A673 (cell line): ENCODE results near the gene RNF123. TPM values are rescaled to one million over a fixed set of nuclear protein-coding genes. Genes with fewer than 3 reads are reported as not detected.

Experiments used
- BruUV-seq: library from RNA; stranded (reverse); fragments of 400-500 nt; replicated peaks from 2 replicates; lab custom pipeline; 2021; lab: Mats Ljungman, UMichigan
- CTCF ChIA-PET: fragments of 300-600 bp; sonication (Branson Sonifier 250); formaldehyde crosslinking; loops from one replicate; lab custom pipeline; 2022; ENCODE audit warnings: antibody characterized with exemption; lab: Charles Lee
- POLR2A ChIA-PET: fragments of 300-600 bp; sonication (Branson Sonifier 250); formaldehyde crosslinking; loops from one replicate; lab custom pipeline; 2022; ENCODE audit warnings: antibody characterized with exemption; ENCODE audit not compliant: low non-redundant PET; lab: Charles Lee
- DNase-seq: peaks from one replicate; pipeline ENCODE4 v3.0.0-alpha.2; 2015; ENCODE audit warnings: low spot score
- H3K27ac ChIP-seq: fragments of 200-600 bp; sonication (generic); 2 replicates; pipeline ENCODE4 v1.5.1; 2016; ENCODE audit warnings: mixed run types, low read depth, mild to moderate bottlenecking, mixed read lengths, antibody characterized with exemption, low read length; ENCODE audit not compliant: poor library complexity, severe bottlenecking
- H3K27me3 ChIP-seq: fragments of 200-600 bp; sonication (generic); replicated peaks from 2 replicates; pipeline ENCODE4 v1.6.1; 2017; ENCODE audit warnings: mixed run types, low read depth, mild to moderate bottlenecking, mixed read lengths, antibody characterized with exemption, low read length; ENCODE audit not compliant: insufficient read depth, poor library complexity
- H3K36me3 ChIP-seq: fragments of 200-600 bp; sonication (generic); 2 replicates; pipeline ENCODE4 v1.6.1; 2016; ENCODE audit warnings: mixed run types, mild to moderate bottlenecking, mixed read lengths, antibody characterized with exemption, low read length; ENCODE audit not compliant: insufficient read depth, poor library complexity, severe bottlenecking
- H3K4me1 ChIP-seq: fragments of 200-600 bp; sonication (generic); 2 replicates; pipeline ENCODE4 v1.6.1; 2017; ENCODE audit warnings: mixed run types, mild to moderate bottlenecking, mixed read lengths, antibody characterized with exemption, low read length; ENCODE audit not compliant: insufficient read depth, poor library complexity, severe bottlenecking
- H3K4me3 ChIP-seq: fragments of 200-600 bp; sonication (generic); 2 replicates; pipeline ENCODE4 v1.5.1; 2016; ENCODE audit warnings: low read depth, mixed run types, mild to moderate bottlenecking, mixed read lengths, low read length; ENCODE audit not compliant: poor library complexity, severe bottlenecking
- H3K9me3 ChIP-seq: fragments of 200-600 bp; sonication (generic); 2 replicates; pipeline ENCODE4 v1.6.1; 2016; ENCODE audit warnings: mixed run types, low read depth, mild to moderate bottlenecking, mixed read lengths, antibody characterized with exemption, low read length; ENCODE audit not compliant: poor library complexity, severe bottlenecking
- EZH2 ChIP-seq: fragments of 200-600 bp; sonication (generic); IDR thresholded peaks from 2 replicates; pipeline ENCODE4 v1.6.1; 2017; ENCODE audit warnings: borderline replicate concordance, low read depth, mild to moderate bottlenecking, mixed read lengths, antibody characterized with exemption, low read length; ENCODE audit not compliant: poor library complexity, severe bottlenecking
- intact Hi-C: fragments of 100-400 bp; cut with micrococcal nuclease; formaldehyde crosslinking; loops from one replicate; pipeline ENCODE4 v1.10.0; 2022; ENCODE audit not compliant: unreplicated experiment
- total RNA-seq: library from RNA; stranded (reverse); gene quantifications from 2 replicates; pipeline ENCODE4 v1.2.3, GENCODE V29; 2021
- TF ChIP-seq, protein P1 (sequence below): fragments of 300-800, 200-600 bp; sonication (generic); conservative IDR thresholded peaks from 2 replicates; pipeline ENCODE4 v1.5.1; 2017; ENCODE audit warnings: low read depth, mild to moderate bottlenecking, antibody characterized with exemption, low read length, moderate library complexity, mixed read lengths

The RNF123 gene
- total RNA-seq, 1 experiment from 2014 or later = 31.5 TPM

DNA sequence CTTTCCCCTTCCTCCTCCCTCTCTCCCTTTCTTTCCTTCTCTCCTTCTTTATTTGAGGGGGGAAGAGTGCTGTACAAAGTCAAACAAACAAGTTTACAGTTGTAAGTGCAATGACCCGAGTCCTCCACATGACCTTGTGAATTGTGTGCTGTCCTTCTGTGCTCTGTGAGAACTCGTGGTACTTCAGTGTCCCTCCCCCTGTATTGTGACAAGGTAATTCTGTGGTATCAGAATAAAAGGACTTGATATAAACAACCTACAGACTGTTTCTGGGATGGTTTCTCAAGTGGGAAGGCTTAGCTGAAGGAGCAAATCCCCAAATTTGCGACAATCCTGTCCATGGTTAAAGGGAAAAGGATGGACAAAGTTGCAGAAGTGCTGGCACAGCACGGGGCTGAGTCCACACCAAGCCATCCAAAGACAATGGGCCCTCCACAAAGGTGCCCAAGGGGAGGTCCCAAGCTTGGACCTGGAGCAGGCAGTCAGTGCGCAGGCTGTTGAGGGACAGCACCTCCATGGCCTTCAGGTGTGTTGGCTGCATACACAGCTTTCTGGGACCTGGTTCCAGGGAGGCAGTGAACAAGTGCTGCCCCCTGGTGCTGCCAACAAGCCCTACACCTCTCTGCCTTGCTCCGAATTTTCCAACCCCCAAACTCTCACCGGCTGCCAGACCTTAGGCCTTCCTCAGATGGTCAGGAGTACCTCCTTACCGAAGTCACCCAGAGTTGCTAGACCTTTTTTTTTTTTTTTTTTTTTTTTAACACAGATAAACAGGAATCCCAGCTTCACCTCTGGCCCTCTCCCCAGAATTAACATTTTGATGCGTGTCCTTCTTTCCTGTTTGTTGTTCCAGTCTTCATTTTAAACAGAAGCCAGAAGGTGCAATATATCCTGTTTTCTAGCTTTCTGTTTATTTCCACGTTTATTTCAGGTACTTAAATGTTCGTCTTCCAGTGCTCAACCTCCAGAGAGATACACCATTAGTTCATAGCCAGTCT, 17.8 kb upstream of the RNF123 start:
- TF ChIP-seq, protein P1, sequence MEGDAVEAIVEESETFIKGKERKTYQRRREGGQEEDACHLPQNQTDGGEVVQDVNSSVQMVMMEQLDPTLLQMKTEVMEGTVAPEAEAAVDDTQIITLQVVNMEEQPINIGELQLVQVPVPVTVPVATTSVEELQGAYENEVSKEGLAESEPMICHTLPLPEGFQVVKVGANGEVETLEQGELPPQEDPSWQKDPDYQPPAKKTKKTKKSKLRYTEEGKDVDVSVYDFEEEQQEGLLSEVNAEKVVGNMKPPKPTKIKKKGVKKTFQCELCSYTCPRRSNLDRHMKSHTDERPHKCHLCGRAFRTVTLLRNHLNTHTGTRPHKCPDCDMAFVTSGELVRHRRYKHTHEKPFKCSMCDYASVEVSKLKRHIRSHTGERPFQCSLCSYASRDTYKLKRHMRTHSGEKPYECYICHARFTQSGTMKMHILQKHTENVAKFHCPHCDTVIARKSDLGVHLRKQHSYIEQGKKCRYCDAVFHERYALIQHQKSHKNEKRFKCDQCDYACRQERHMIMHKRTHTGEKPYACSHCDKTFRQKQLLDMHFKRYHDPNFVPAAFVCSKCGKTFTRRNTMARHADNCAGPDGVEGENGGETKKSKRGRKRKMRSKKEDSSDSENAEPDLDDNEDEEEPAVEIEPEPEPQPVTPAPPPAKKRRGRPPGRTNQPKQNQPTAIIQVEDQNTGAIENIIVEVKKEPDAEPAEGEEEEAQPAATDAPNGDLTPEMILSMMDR = peak; percentile 66
- TF ChIP-seq EZH2 = no peak

DNA sequence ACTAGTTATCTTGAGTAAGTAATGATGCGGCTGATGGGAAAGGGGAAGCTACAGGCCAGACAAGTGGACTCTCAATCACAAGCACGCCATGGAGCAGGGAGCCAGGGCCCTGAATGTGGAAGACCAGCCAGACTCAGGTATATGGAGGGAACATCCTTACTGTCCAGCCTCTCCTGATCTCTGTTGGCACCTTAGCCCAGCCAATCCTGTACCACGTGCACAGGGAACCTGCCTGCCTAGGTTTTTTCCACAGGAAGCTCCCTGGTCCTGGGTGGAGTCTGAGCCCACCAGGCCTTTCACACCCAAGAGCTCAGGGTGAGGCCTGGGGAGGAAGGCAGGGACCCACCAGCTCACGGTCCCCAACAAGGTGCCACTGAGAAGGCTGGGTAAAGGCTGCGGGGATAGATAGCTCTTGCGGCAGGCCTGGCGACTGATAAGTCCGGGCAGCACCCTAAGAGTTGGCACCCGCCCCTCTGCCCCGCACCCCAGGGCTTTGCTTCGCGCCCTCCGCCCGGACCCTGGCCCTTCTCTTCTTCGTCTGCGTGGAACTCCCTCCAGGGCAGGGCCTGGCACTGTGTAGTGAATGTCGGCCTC, 16.1 kb upstream of the RNF123 start:
- Histone ChIP-seq H3K4me1 (no peaks in the 10 kb centered on the region), H3K9me3 (no peaks in the 10 kb centered on the region), H3K27me3 (no peaks in the 10 kb centered on the region), H3K36me3 (peaks cover 2% of the 10 kb centered on the region), H3K4me3 (peak overlapping the region; percentile 69), H3K27ac (peak overlapping the region; percentile 90)
- ChIA-PET CTCF (interaction anchor here (0.6 to 0.9 kb wide), 2 partner anchors 62 to 133 kb away, joined by 4 read pairs; no protein-coding TSS in a partner anchor), POLR2A (no interaction called here)
- TF ChIP-seq EZH2 = no peak
- no peak for DNase-seq
- no TSS peak for BruUV-seq
- intact Hi-C loops = no loop called here

More for the DNA sequence above, 17.8 kb upstream of the RNF123 start:
- intact Hi-C loops = loop anchor here (1.0 kb wide), 1 partner anchor 132 kb away; no protein-coding TSS in a partner anchor
- Histone ChIP-seq H3K9me3 (no peaks in the 10 kb centered on the region), H3K27me3 (no peaks in the 10 kb centered on the region), H3K4me3 (no peak overlapping the region), H3K4me1 (no peaks in the 10 kb centered on the region), H3K27ac (no peak overlapping the region), H3K36me3 (peaks cover 2% of the 10 kb centered on the region)
- POLR2A ChIA-PET = interaction anchor here (0.6 kb wide), 2 partner anchors 132 to 134 kb away, joined by 4 to 19 read pairs; no protein-coding TSS in a partner anchor
- BruUV-seq = no TSS peak
- peak; percentile 43 for DNase-seq
- CTCF ChIA-PET = interaction anchor here (0.5 to 1.6 kb wide), 3 partner anchors 107 to 306 kb away, joined by 3 to 33 read pairs (median 13); no protein-coding TSS in a partner anchor

DNA sequence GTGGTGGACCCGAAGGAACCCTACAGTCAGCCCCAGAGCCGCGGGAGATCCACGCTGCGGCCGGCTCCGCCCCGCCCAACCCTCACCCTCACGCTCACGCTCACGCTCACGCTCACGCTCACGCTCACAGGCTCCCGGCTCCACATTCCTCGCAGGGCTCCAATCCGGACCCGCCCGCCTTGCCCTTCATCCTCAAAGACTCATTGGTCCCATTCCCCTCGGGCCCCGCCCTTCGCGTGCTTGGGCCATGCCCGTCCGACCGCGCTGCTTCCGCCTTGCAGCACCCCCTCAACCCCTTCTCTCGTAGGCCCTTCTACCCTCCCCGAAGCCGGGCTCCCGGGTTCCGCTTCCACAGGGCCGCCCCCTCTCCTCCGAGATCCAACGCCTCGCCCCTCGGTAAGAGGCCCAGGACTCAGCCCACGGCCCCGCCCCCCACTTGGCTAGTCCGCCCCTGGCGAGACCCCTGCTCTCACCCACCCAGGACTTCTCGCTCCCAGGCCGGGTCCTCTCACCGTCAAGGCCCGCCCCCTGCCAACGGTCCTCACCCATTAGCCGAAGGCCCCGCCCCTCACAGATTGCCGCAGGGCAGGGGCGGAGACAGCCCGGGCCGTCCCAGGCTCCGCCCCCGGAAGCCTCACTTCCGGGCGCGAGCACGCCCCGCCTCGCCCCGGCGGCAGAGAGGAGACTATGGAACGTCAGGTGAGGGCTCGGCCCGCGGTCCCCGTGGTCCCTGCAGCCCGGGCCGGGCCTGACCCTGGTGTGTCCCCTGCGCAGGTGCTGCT, 15.5 kb upstream of the RNF123 start, which contains the start of gene APEH:
Gene APEH (plus strand): TSS at position 637 of the 782 bp plus-strand sequence. CDS start 51 bp downstream, at position 688.
- CTCF ChIA-PET = interaction anchor here (0.9 kb wide), 1 partner anchor 134 kb away, joined by 4 read pairs; no protein-coding TSS in a partner anchor
- H3K36me3 ChIP-seq = peaks cover 2% of the 10 kb centered on the region
- no peaks in the 10 kb centered on the region for H3K4me1 ChIP-seq
- intact Hi-C loops = no loop called here
- H3K27me3 ChIP-seq = no peaks in the 10 kb centered on the region
- BruUV-seq = no TSS peak
- no peaks in the 10 kb centered on the region for H3K9me3 ChIP-seq
- peak within 1 kb of the TSS; percentile 69 for H3K4me3 ChIP-seq
- peak within 1 kb of the TSS; percentile 90 for H3K27ac ChIP-seq
- TF ChIP-seq EZH2 = no peak
- TF ChIP-seq, protein P1 = no peak
- peak; percentile 92 for DNase-seq
- POLR2A ChIA-PET = no interaction called here
